ENCODE results near the gene ABRACL.

DNA sequence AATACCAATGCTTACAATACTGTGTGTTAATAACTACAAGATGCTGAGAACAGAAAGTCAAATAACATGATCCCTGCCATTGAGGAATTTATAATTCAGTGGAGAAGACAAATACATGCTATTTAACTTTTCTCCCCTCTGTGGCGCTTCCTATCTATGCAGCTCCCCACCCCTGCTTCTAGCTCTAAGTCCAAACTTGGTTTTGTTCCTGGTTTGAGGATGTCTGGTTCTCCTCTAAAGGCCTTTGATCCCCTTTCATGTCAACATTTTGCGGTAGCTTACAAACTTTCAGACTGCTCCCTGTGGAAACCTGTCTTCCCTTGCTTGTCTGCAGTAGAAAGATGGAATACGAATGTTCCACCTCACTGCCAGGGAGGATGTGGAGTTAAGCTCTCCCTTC is 22.1 kb upstream of the ABRACL start:
- TF ChIP-seq POLR2A (IDR thresholded peaks at IDR 0.05): no peak
- TF ChIP-seq, protein P1, sequence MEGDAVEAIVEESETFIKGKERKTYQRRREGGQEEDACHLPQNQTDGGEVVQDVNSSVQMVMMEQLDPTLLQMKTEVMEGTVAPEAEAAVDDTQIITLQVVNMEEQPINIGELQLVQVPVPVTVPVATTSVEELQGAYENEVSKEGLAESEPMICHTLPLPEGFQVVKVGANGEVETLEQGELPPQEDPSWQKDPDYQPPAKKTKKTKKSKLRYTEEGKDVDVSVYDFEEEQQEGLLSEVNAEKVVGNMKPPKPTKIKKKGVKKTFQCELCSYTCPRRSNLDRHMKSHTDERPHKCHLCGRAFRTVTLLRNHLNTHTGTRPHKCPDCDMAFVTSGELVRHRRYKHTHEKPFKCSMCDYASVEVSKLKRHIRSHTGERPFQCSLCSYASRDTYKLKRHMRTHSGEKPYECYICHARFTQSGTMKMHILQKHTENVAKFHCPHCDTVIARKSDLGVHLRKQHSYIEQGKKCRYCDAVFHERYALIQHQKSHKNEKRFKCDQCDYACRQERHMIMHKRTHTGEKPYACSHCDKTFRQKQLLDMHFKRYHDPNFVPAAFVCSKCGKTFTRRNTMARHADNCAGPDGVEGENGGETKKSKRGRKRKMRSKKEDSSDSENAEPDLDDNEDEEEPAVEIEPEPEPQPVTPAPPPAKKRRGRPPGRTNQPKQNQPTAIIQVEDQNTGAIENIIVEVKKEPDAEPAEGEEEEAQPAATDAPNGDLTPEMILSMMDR (IDR thresholded peaks at IDR 0.05 in 4 of 5, conservative IDR thresholded peaks at IDR 0.05 in 1 of 5): no peak
